ENCODE measurements around the gene ANKRD45. TPM values are rescaled to one million over a fixed set of nuclear protein-coding genes. Genes with fewer than 3 reads are reported as not detected.
A peak's percentile ranks its signal among the peaks of the same experiment; 100 is the strongest.

Gene ANKRD45
- total and polyA plus RNA-seq, 2 of the 13 experiments (the other 11 are each of a cell fraction or from before 2014, with no cell fraction given), result not detected

GRCh38 chr1:173714759-173715537 lies 45.3 kb upstream of the ANKRD45 start, which contains the start of gene KLHL20 (continued):
- peak; percentile 86 for TF ChIP-seq SPEN (CRISPR knock-in tag; IDR thresholded peaks at IDR 0.05; ENCODE audit: low read depth)
- no peak for TF ChIP-seq EED (CRISPR knock-in tag; IDR thresholded peaks at IDR 0.05)
- peak; percentile 49 for TF ChIP-seq ZFP36 (IDR thresholded peaks at IDR 0.05; ENCODE audit: borderline replicate concordance, low read depth, low read length, partially characterized antibody)
- peak; percentile 67 for TF ChIP-seq ZNF430 (CRISPR knock-in tag; IDR thresholded peaks at IDR 0.05)
- no peak for TF ChIP-seq KLF15 (CRISPR knock-in tag; IDR thresholded peaks at IDR 0.05; ENCODE audit: borderline replicate concordance)
- TF ChIP-seq SUZ12 (IDR thresholded peaks at IDR 0.05; ENCODE audit: low read depth, low read length), result no peak
- no peak for TF ChIP-seq ARNT (IDR thresholded peaks at IDR 0.05)
- peak; percentile 83 for TF ChIP-seq ZNF639 (CRISPR knock-in tag; conservative IDR thresholded peaks at IDR 0.05)
- TF ChIP-seq TOPORS (CRISPR knock-in tag; IDR thresholded peaks at IDR 0.05), result no peak
- TF ChIP-seq ZNF709 (CRISPR knock-in tag; IDR thresholded peaks at IDR 0.05), result no peak; the same call in 1 of the 2 replicates
- peak; percentile 89 for TF ChIP-seq ZNF331 (CRISPR knock-in tag; IDR thresholded peaks at IDR 0.05)
- TF ChIP-seq TFDP1 (CRISPR knock-in tag; IDR thresholded peaks at IDR 0.05; ENCODE audit: borderline replicate concordance), result peak; percentile 42; the same call in 1 of the 2 replicates
- 0 out of 2 replicates have a peak, but pooled peaks have one; percentile 48 for TF ChIP-seq ZNF3 (CRISPR knock-in tag; IDR thresholded peaks at IDR 0.05)
- TF ChIP-seq NR2F1 (CRISPR knock-in tag; IDR thresholded peaks at IDR 0.05), result 0 out of 4 replicates have a peak, but pooled peaks of 1 of the 2 experiments have one; percentile 8
- TF ChIP-seq MIXL1 (CRISPR knock-in tag; IDR thresholded peaks at IDR 0.05), result peak; percentile 86
- peak; percentile 81; the same call in 1 of the 2 replicates for TF ChIP-seq GTF2F1 (IDR thresholded peaks at IDR 0.05; ENCODE audit: low read length)
- no peak; the same call in 1 of the 2 replicates for TF ChIP-seq ZFP90 (CRISPR knock-in tag; IDR thresholded peaks at IDR 0.05; ENCODE audit: borderline replicate concordance)
- TF ChIP-seq CBX1 (IDR thresholded peaks at IDR 0.05; ENCODE audit: low read depth), result peak; percentile 93
- 0 out of 2 replicates have a peak, but pooled peaks have one; percentile 57 for TF ChIP-seq TSC22D2 (CRISPR knock-in tag; IDR thresholded peaks at IDR 0.05; ENCODE audit: borderline replicate concordance)
- TF ChIP-seq, protein P1, sequence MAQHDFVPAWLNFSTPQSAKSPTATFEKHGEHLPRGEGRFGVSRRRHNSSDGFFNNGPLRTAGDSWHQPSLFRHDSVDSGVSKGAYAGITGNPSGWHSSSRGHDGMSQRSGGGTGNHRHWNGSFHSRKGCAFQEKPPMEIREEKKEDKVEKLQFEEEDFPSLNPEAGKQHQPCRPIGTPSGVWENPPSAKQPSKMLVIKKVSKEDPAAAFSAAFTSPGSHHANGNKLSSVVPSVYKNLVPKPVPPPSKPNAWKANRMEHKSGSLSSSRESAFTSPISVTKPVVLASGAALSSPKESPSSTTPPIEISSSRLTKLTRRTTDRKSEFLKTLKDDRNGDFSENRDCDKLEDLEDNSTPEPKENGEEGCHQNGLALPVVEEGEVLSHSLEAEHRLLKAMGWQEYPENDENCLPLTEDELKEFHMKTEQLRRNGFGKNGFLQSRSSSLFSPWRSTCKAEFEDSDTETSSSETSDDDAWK (CRISPR knock-in tag; IDR thresholded peaks at IDR 0.05), result no peak
- peak; percentile 77; the same call in 1 of the 2 replicates for TF ChIP-seq ZBTB20 (CRISPR knock-in tag; IDR thresholded peaks at IDR 0.05; ENCODE audit: borderline replicate concordance, low read depth)
- TF ChIP-seq ZNF101 (CRISPR knock-in tag; IDR thresholded peaks at IDR 0.05; ENCODE audit: borderline replicate concordance, low read depth), result peak; percentile 32; the same call in 1 of the 2 replicates
- 0 out of 2 replicates have a peak, but pooled peaks have one; percentile 58 for TF ChIP-seq ZNF558 (CRISPR knock-in tag; IDR thresholded peaks at IDR 0.05; ENCODE audit: borderline replicate concordance)
- TF ChIP-seq ZNF737 (CRISPR knock-in tag; IDR thresholded peaks at IDR 0.05; ENCODE audit: borderline replicate concordance), result no peak
- TF ChIP-seq ZNF484 (CRISPR knock-in tag; IDR thresholded peaks at IDR 0.05; ENCODE audit: borderline replicate concordance, low read depth), result no peak
- peak; percentile 60; the same call in 1 of the 2 replicates for TF ChIP-seq CCDC6 (CRISPR knock-in tag; IDR thresholded peaks at IDR 0.05)
